Mesenchymal stem cell (in vitro differentiated cells and primary cell): ENCODE results near the gene PSORS1C1.

Source experiments
- DNase-seq: peaks from one replicate; pipeline ENCODE4 v3.0.0-alpha.2; 2013
- H2AFZ ChIP-seq: one replicate; pipeline ENCODE4 v1.6.1; 2013; ENCODE audit warnings: low read depth, mild to moderate bottlenecking, control low read depth, inconsistent platforms, low read length, moderate library complexity
- H2AK5ac ChIP-seq: 2 replicates; pipeline ENCODE4 v1.6.1; 2013; ENCODE audit warnings: low read length, moderate library complexity, mild to moderate bottlenecking, inconsistent platforms; ENCODE audit not compliant: severe bottlenecking
- H2BK120ac ChIP-seq: one replicate; pipeline ENCODE4 v1.6.1; 2013; ENCODE audit warnings: low read depth, mild to moderate bottlenecking, inconsistent platforms, low read length, moderate library complexity
- H2BK12ac ChIP-seq, 2 experiments: one replicate each; pipeline ENCODE4 v1.6.1; 2013; ENCODE audit warnings: inconsistent platforms in 2 of 2, low read length in 2 of 2, mild to moderate bottlenecking in 2 of 2, moderate library complexity in 2 of 2, control low read depth in 1 of 2
- H2BK15ac ChIP-seq: one replicate; pipeline ENCODE4 v1.6.1; 2013; ENCODE audit warnings: mild to moderate bottlenecking, low read depth, inconsistent platforms; ENCODE audit not compliant: poor library complexity, severe bottlenecking
- H2BK5ac ChIP-seq: 2 replicates; pipeline ENCODE4 v1.6.1; 2013; ENCODE audit warnings: low read depth, mild to moderate bottlenecking, low read length, control low read depth, inconsistent platforms; ENCODE audit not compliant: poor library complexity, severe bottlenecking
- H3K14ac ChIP-seq, 2 experiments: one replicate each; pipeline ENCODE4 v1.6.1; 2013; ENCODE audit warnings: inconsistent platforms in 2 of 2, low read length in 2 of 2, control low read depth in 1 of 2, mild to moderate bottlenecking in 1 of 2, moderate library complexity in 1 of 2
- H3K18ac ChIP-seq, 2 experiments: one replicate each; pipeline ENCODE4 v1.6.1; 2013; ENCODE audit warnings: inconsistent platforms in 2 of 2, low read length in 2 of 2, control low read depth in 1 of 2, low read depth in 1 of 2, mild to moderate bottlenecking in 1 of 2
- H3K23ac ChIP-seq, 2 experiments: one replicate each; pipeline ENCODE4 v1.6.1; 2013; ENCODE audit warnings: inconsistent platforms in 2 of 2, low read length in 2 of 2, mild to moderate bottlenecking in 2 of 2, moderate library complexity in 2 of 2, control low read depth in 1 of 2
- H3K27ac ChIP-seq: 2 replicates; pipeline ENCODE4 v1.5.1; 2013; ENCODE audit warnings: mild to moderate bottlenecking, moderate library complexity, low read length, control low read depth, inconsistent platforms; ENCODE audit not compliant: poor library complexity, severe bottlenecking
- H3K27me3 ChIP-seq, 2 experiments: 2 replicates each; pipeline versions ENCODE4 v1.6.1 to v1.7.0; 2013; ENCODE audit warnings: low read length in 2 of 2, mild to moderate bottlenecking in 2 of 2, moderate library complexity in 2 of 2, control low read depth in 1 of 2, inconsistent platforms in 1 of 2; ENCODE audit not compliant: control insufficient read depth in 1 of 2, insufficient read depth in 1 of 2
- H3K36me3 ChIP-seq, 2 experiments: 2 replicates each; pipeline versions ENCODE4 v1.6.1 to v1.7.0; 2013; ENCODE audit warnings: low read length in 2 of 2, control low read depth in 1 of 2, inconsistent platforms in 1 of 2, low read depth in 1 of 2, mild to moderate bottlenecking in 1 of 2; ENCODE audit not compliant: insufficient read depth in 2 of 2, control insufficient read depth in 1 of 2
- H3K4ac ChIP-seq, 2 experiments: one replicate each; pipeline ENCODE4 v1.6.1; 2013; ENCODE audit warnings: inconsistent platforms in 2 of 2, low read length in 2 of 2, mild to moderate bottlenecking in 2 of 2, moderate library complexity in 2 of 2, control low read depth in 1 of 2, low read depth in 1 of 2
- H3K4me1 ChIP-seq: 2 replicates; pipeline ENCODE4 v1.6.1; 2013; ENCODE audit warnings: low read depth, low read length, control low read depth; ENCODE audit not compliant: control insufficient read depth, insufficient read depth
- H3K4me2 ChIP-seq: 2 replicates; pipeline ENCODE4 v1.6.1; 2013; ENCODE audit warnings: low read length, mild to moderate bottlenecking, inconsistent platforms; ENCODE audit not compliant: poor library complexity, severe bottlenecking
- H3K4me3 ChIP-seq, 2 experiments: 2 replicates each; pipeline versions ENCODE4 v1.5.1 to v1.7.0; 2013; ENCODE audit warnings: low read length in 2 of 2, mild to moderate bottlenecking in 2 of 2, control low read depth in 1 of 2, low read depth in 1 of 2; ENCODE audit not compliant: insufficient read depth in 1 of 2
- H3K79me1 ChIP-seq: replicated peaks from 2 replicates; pipeline ENCODE4 v1.6.1; 2013; ENCODE audit warnings: mild to moderate bottlenecking, control low read depth, low read length, inconsistent platforms; ENCODE audit not compliant: poor library complexity, severe bottlenecking
- H3K9ac ChIP-seq: 2 replicates; pipeline ENCODE4 v1.7.0; 2013; ENCODE audit warnings: mild to moderate bottlenecking, low read length, moderate library complexity
- H3K9me3 ChIP-seq: 2 replicates; pipeline ENCODE4 v1.7.0; 2013; ENCODE audit warnings: mild to moderate bottlenecking, low read length; ENCODE audit not compliant: control insufficient read depth
- H4K8ac ChIP-seq: one replicate; pipeline ENCODE4 v1.6.1; 2013; ENCODE audit warnings: inconsistent platforms, mild to moderate bottlenecking, low read length, moderate library complexity
- H4K91ac ChIP-seq: one replicate; pipeline ENCODE4 v1.6.1; 2013; ENCODE audit warnings: mild to moderate bottlenecking, low read length, inconsistent platforms
- WGBS: methylation state at CpG from one replicate; pipeline ENCODE4 v1.1.7; 2013; ENCODE audit warnings: mixed read lengths; 5-methylcytosine and 5-hydroxymethylcytosine counted together

Gene PSORS1C1

DNA sequence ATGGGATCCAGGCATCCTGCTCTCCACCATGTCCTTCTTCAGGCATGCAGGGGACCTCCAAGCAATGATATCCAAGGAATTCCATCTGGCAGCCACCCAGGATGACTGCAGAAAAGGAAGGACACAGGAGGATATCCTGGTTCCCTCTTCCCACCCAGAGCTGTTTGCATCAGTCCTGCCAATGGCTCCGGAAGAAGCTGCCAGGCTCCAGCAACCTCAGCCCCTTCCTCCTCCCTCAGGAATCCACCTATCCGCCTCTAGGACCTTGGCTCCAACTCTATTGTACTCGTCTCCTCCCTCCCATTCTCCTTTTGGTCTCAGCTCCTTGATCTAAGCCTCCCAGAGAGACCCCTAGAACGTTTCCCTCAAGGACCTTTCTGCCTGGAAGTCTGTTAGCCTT is 25.0 kb downstream of the PSORS1C1 start:
- H2BK120ac ChIP-seq: no peak overlapping the region
- H3K4me3 ChIP-seq: no peak overlapping the region
- no peak overlapping the region for H3K18ac ChIP-seq
- peaks cover 0 to 13% of the 10 kb centered on the region in 2 experiments for H3K27me3 ChIP-seq
- H3K36me3 ChIP-seq: peaks cover 7% of the 10 kb centered on the region in 2 experiments
- no peak overlapping the region for H2AK5ac ChIP-seq
- no peak overlapping the region for H3K14ac ChIP-seq
- H2AFZ ChIP-seq: no peak overlapping the region
- no peak overlapping the region for H3K23ac ChIP-seq
- no peak overlapping the region for H3K27ac ChIP-seq
- H4K91ac ChIP-seq: no peak overlapping the region
- no peak overlapping the region for H2BK5ac ChIP-seq
- no peak overlapping the region for H3K9ac ChIP-seq
- H3K4me1 ChIP-seq: peaks cover 25% of the 10 kb centered on the region
- DNase-seq: no peak
- no peak overlapping the region for H3K4me2 ChIP-seq
- H3K4ac ChIP-seq: no peak overlapping the region
- no peaks in the 10 kb centered on the region for H3K79me1 ChIP-seq
- peak overlapping the region; percentile 36 for H2BK15ac ChIP-seq
- H3K9me3 ChIP-seq: no peaks in the 10 kb centered on the region
- no peak overlapping the region for H2BK12ac ChIP-seq
- 16% methylated on average over 4 of the region's 4 CpGs for WGBS
- H4K8ac ChIP-seq: no peak overlapping the region

- 89% methylated on average over 15 of the region's 15 CpGs for WGBS
Measured at GRCh38 chr6:31140643-31141042, 26.0 kb downstream of the PSORS1C1 start.

GRCh38 chr6:31142361-31142761 is 27.8 kb downstream of the PSORS1C1 start:
- Histone ChIP-seq H3K14ac (no peak overlapping the region), H2BK15ac (no peak overlapping the region), H3K36me3 (peaks cover 17 to 22% of the 10 kb centered on the region in 2 experiments), H4K8ac (no peak overlapping the region), H3K18ac (no peak overlapping the region), H3K9ac (peak overlapping the region; percentile 19), H3K27ac (peak overlapping the region; percentile 9), H2BK12ac (no peak overlapping the region), H2BK5ac (no peak overlapping the region), H3K9me3 (no peaks in the 10 kb centered on the region), H2AK5ac (peak overlapping the region; percentile 40), H3K4me2 (no peak overlapping the region), H3K4me3 (no peak overlapping the region), H4K91ac (no peak overlapping the region), H2BK120ac (no peak overlapping the region), H3K79me1 (no peaks in the 10 kb centered on the region), H3K27me3 (peaks cover 0 to 13% of the 10 kb centered on the region in 2 experiments), H3K4ac (no peak overlapping the region), H3K23ac (no peak overlapping the region), H3K4me1 (peaks cover 25% of the 10 kb centered on the region), H2AFZ (no peak overlapping the region)
- DNase-seq: no peak
- WGBS: 37% methylated on average over 2 of the region's 2 CpGs

More at GRCh38 chr6:31140643-31141042, 26.0 kb downstream of the PSORS1C1 start:
- Histone ChIP-seq H3K4me1 (peaks cover 25% of the 10 kb centered on the region), H2BK5ac (no peak overlapping the region), H2BK15ac (no peak overlapping the region), H3K23ac (no peak overlapping the region), H3K36me3 (peaks cover 17% of the 10 kb centered on the region in 2 experiments), H2AK5ac (peak overlapping the region; percentile 57), H2BK12ac (no peak overlapping the region), H3K27me3 (peaks cover 0 to 13% of the 10 kb centered on the region in 2 experiments), H3K18ac (no peak overlapping the region), H4K8ac (no peak overlapping the region), H3K4me2 (no peak overlapping the region), H2AFZ (no peak overlapping the region), H3K9me3 (no peaks in the 10 kb centered on the region), H3K14ac (no peak overlapping the region), H3K9ac (no peak overlapping the region), H3K27ac (no peak overlapping the region), H3K4ac (no peak overlapping the region), H4K91ac (no peak overlapping the region), H3K4me3 (no peak overlapping the region), H2BK120ac (no peak overlapping the region), H3K79me1 (no peaks in the 10 kb centered on the region)
- DNase-seq: no peak

DNA sequence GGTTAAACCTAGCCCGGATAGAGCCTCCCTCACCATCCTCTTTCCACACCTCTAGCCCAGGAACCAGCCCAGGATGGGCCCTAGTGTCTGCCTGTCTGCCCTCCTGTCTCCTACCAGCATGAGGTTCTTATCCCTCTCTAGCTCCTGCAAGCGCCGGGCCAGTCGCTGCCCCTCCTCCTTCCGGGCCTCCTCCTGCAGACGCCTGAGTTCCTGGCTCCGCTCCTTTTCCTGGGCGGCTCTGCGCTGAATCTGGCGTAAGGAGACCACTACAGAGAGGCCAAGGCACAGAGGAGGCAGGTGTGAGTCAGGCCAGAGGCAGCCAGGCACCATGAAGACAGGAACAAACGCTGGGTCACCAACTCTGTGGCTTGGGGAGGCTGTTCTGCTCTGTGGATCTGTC is 28.5 kb downstream of the PSORS1C1 start:
- Histone ChIP-seq H3K18ac (no peak overlapping the region), H2AK5ac (no peak overlapping the region), H4K8ac (peak overlapping the region; percentile 54), H3K9ac (peak overlapping the region; percentile 19), H3K23ac (no peak overlapping the region), H2BK15ac (no peak overlapping the region), H3K4me3 (no peak overlapping the region), H3K4me2 (no peak overlapping the region), H3K4ac (no peak overlapping the region), H3K4me1 (peaks cover 22% of the 10 kb centered on the region), H3K79me1 (no peaks in the 10 kb centered on the region), H3K27ac (peak overlapping the region; percentile 69), H2BK5ac (no peak overlapping the region), H2BK120ac (no peak overlapping the region), H3K27me3 (peaks cover 0 to 13% of the 10 kb centered on the region in 2 experiments), H3K9me3 (no peaks in the 10 kb centered on the region), H2AFZ (peak overlapping the region; percentile 62), H2BK12ac (peak overlapping the region in 1 of 2 experiments; percentile 40), H3K14ac (no peak overlapping the region), H4K91ac (no peak overlapping the region), H3K36me3 (peaks cover 19 to 24% of the 10 kb centered on the region in 2 experiments)
- peak; percentile 83 for DNase-seq
- 3% methylated on average over 11 of the region's 11 CpGs for WGBS
